ENCODE measurements around the gene PRELID1. TPM values are rescaled to one million over a fixed set of nuclear protein-coding genes. Genes with fewer than 3 reads are reported as not detected.
A peak's percentile ranks its signal among the peaks of the same experiment; 100 is the strongest.

PRELID1 gene
- total RNA-seq, 5 donors from 2014 or later (not counting 1 experiment from before 2014, with no cell fraction given), result 52.0 to 84.9 (median 74.5) TPM

GRCh38 chr5:177314376-177315342, 11.1 kb downstream of the PRELID1 start:
- H3K27me3 Mint-ChIP-seq, result peaks cover 0 to 4% of the 10 kb centered on the region in 2 donors
- CTCF ChIA-PET, result interaction anchor here in 1 of 2 donors (0.6 kb wide), 1 partner anchor 38 kb away, joined by 3 read pairs; no protein-coding TSS in a partner anchor
- DNase-seq, result no peak
- H3K4me1 Mint-ChIP-seq, result peaks cover 17 to 35% (median 33%) of the 10 kb centered on the region in 3 donors
- POLR2A ChIA-PET, result no interaction called here
- WGBS (ENCODE audit: insufficient coverage), result 94% methylated on average over 13 of the region's 18 CpGs
- peaks cover 0 to 14% of the 10 kb centered on the region in 2 experiments for H3K27me3 ChIP-seq (replicated peaks in 1 of 2; ENCODE audit: control insufficient read depth in 2 of 2, extremely low read depth in 1 of 2, insufficient read depth in 2 of 2, low read length in 1 of 2)
- no peak overlapping the region for H3K27ac Mint-ChIP-seq
- peaks cover 14 to 40% of the 10 kb centered on the region in 2 experiments for H3K4me1 ChIP-seq (ENCODE audit: control insufficient read depth in 1 of 2, extremely low read depth in 1 of 2, insufficient read depth in 2 of 2, low read length in 2 of 2)
- no peak overlapping the region for H3K27ac ChIP-seq (ENCODE audit: low read length)
- H3K36me3 ChIP-seq (ENCODE audit: control insufficient read depth in 2 of 2, extremely low read depth in 1 of 2, insufficient read depth in 1 of 2, low read length in 1 of 2), result peaks cover 0 to 4% of the 10 kb centered on the region in 2 donors
- no peak for ATAC-seq (replicated peaks in 1 of 4)
- no peaks in the 10 kb centered on the region for H3K9me3 Mint-ChIP-seq
- H3K36me3 Mint-ChIP-seq, result peaks cover 6% of the 10 kb centered on the region
- no peak overlapping the region for H3K4me3 ChIP-seq (ENCODE audit: control insufficient read depth in 1 of 2, extremely low read depth in 1 of 2, low read length in 1 of 2)
- no peaks in the 10 kb centered on the region for H3K9me3 ChIP-seq
- H3K4me3 Mint-ChIP-seq, result no peak overlapping the region

GRCh38 chr5:177315411-177315810, 11.8 kb downstream of the PRELID1 start:
- Histone ChIP-seq H3K9me3 (no peaks in the 10 kb centered on the region), H3K36me3 (ENCODE audit: control insufficient read depth in 2 of 2, extremely low read depth in 1 of 2, insufficient read depth in 1 of 2, low read length in 1 of 2) (peaks cover 0 to 4% of the 10 kb centered on the region in 2 donors), H3K27me3 (replicated peaks in 1 of 2; ENCODE audit: control insufficient read depth in 2 of 2, extremely low read depth in 1 of 2, insufficient read depth in 2 of 2, low read length in 1 of 2) (peaks cover 0 to 11% of the 10 kb centered on the region in 2 experiments), H3K4me3 (ENCODE audit: control insufficient read depth in 1 of 2, extremely low read depth in 1 of 2, low read length in 1 of 2) (no peak overlapping the region), H3K4me1 (ENCODE audit: control insufficient read depth in 1 of 2, extremely low read depth in 1 of 2, insufficient read depth in 2 of 2, low read length in 2 of 2) (peaks cover 11 to 40% of the 10 kb centered on the region in 2 experiments), H3K27ac (ENCODE audit: low read length) (no peak overlapping the region)
- no peak overlapping the region for H3K27ac Mint-ChIP-seq
- no peak for DNase-seq
- ATAC-seq (replicated peaks in 1 of 4), result no peak
- H3K4me3 Mint-ChIP-seq, result no peak overlapping the region
- peaks cover 0 to 4% of the 10 kb centered on the region in 2 donors for H3K27me3 Mint-ChIP-seq
- ChIA-PET CTCF (interaction anchor here (0.6 to 0.7 kb wide), 5 partner anchors 21 to 130 kb away, joined by 3 to 5 read pairs (median 4); no protein-coding TSS in a partner anchor), POLR2A (no interaction called here)
- WGBS (ENCODE audit: insufficient coverage), result 92% methylated on average over 5 of the region's 7 CpGs
- no peaks in the 10 kb centered on the region for H3K9me3 Mint-ChIP-seq
- H3K4me1 Mint-ChIP-seq, result peaks cover 13 to 37% (median 32%) of the 10 kb centered on the region in 3 donors
- peaks cover 10% of the 10 kb centered on the region for H3K36me3 Mint-ChIP-seq

- WGBS (ENCODE audit: insufficient coverage), result no CpG with 5 or more reads among the region's 3 CpGs
- peaks cover 11 to 34% of the 10 kb centered on the region in 2 experiments for H3K4me1 ChIP-seq (ENCODE audit: control insufficient read depth in 1 of 2, extremely low read depth in 1 of 2, insufficient read depth in 2 of 2, low read length in 2 of 2)
- no peaks in the 10 kb centered on the region for H3K9me3 Mint-ChIP-seq
- H3K4me1 Mint-ChIP-seq, result peaks cover 8 to 33% (median 27%) of the 10 kb centered on the region in 3 donors
- H3K27ac ChIP-seq (ENCODE audit: low read length), result no peak overlapping the region
- DNase-seq (no peak), ATAC-seq (replicated peaks in 1 of 4) (no peak)
- H3K27me3 ChIP-seq (replicated peaks in 1 of 2; ENCODE audit: control insufficient read depth in 2 of 2, extremely low read depth in 1 of 2, insufficient read depth in 2 of 2, low read length in 1 of 2), result peaks cover 0 to 5% of the 10 kb centered on the region in 2 experiments
- H3K27ac Mint-ChIP-seq, result no peak overlapping the region
- POLR2A ChIA-PET, result no interaction called here
- CTCF ChIA-PET, result interaction anchor here (0.6 to 1.1 kb wide), 8 partner anchors 22 to 191 kb away, joined by 3 to 5 read pairs (median 4); no protein-coding TSS in a partner anchor
- no peaks in the 10 kb centered on the region for H3K9me3 ChIP-seq
- peaks cover 11% of the 10 kb centered on the region for H3K36me3 Mint-ChIP-seq
- H3K4me3 Mint-ChIP-seq, result no peak overlapping the region
- H3K4me3 ChIP-seq (ENCODE audit: control insufficient read depth in 1 of 2, extremely low read depth in 1 of 2, low read length in 1 of 2), result no peak overlapping the region
- peaks cover 0 to under 1% of the 10 kb centered on the region in 2 donors for H3K27me3 Mint-ChIP-seq
- peaks cover 0 to 5% of the 10 kb centered on the region in 2 donors for H3K36me3 ChIP-seq (ENCODE audit: control insufficient read depth in 2 of 2, extremely low read depth in 1 of 2, insufficient read depth in 1 of 2, low read length in 1 of 2)
Observed at GRCh38 chr5:177316005-177316404, 12.4 kb downstream of the PRELID1 start.

- 38% methylated on average over 7 of the region's 7 CpGs for WGBS (ENCODE audit: insufficient coverage)
- Mint-ChIP-seq H3K9me3 (no peaks in the 10 kb centered on the region), H3K27ac (no peak overlapping the region)
Observed at GRCh38 chr5:177317959-177318377, 14.4 kb downstream of the PRELID1 start.

GRCh38 chr5:177319913-177320588, 16.5 kb downstream of the PRELID1 start:
- H3K4me3 ChIP-seq (ENCODE audit: control insufficient read depth in 1 of 2, extremely low read depth in 1 of 2, low read length in 1 of 2), result no peak overlapping the region
- WGBS (ENCODE audit: insufficient coverage), result 97% methylated on average over 8 of the region's 14 CpGs
- no peak overlapping the region for H3K27ac Mint-ChIP-seq
- no peaks in the 10 kb centered on the region for H3K27me3 Mint-ChIP-seq
- H3K4me1 ChIP-seq (ENCODE audit: control insufficient read depth in 1 of 2, extremely low read depth in 1 of 2, insufficient read depth in 2 of 2, low read length in 2 of 2), result peaks cover 0 to 13% of the 10 kb centered on the region in 2 experiments
- ATAC-seq (replicated peaks in 1 of 4), result peak in 1 of 4 experiments; percentile 54
- peaks cover 21% of the 10 kb centered on the region for H3K36me3 Mint-ChIP-seq
- no peaks in the 10 kb centered on the region for H3K27me3 ChIP-seq (replicated peaks in 1 of 2; ENCODE audit: control insufficient read depth in 2 of 2, extremely low read depth in 1 of 2, insufficient read depth in 2 of 2, low read length in 1 of 2)
- no peaks in the 10 kb centered on the region for H3K9me3 Mint-ChIP-seq
- no peaks in the 10 kb centered on the region for H3K9me3 ChIP-seq
- no peak overlapping the region for H3K4me3 Mint-ChIP-seq
- POLR2A ChIA-PET, result interaction anchor here (0.5 to 0.6 kb wide), 2 partner anchors 136 to 160 kb away, joined by 3 read pairs; no protein-coding TSS in a partner anchor
- no peak overlapping the region for H3K27ac ChIP-seq (ENCODE audit: low read length)
- DNase-seq, result no peak
- peaks cover 0 to 8% of the 10 kb centered on the region in 2 donors for H3K36me3 ChIP-seq (ENCODE audit: control insufficient read depth in 2 of 2, extremely low read depth in 1 of 2, insufficient read depth in 1 of 2, low read length in 1 of 2)
- peaks cover 5 to 20% (median 18%) of the 10 kb centered on the region in 3 donors for H3K4me1 Mint-ChIP-seq
- CTCF ChIA-PET, result interaction anchor here (0.8 to 1.8 kb wide), 2 partner anchors 10 to 83 kb away, joined by 3 to 6 read pairs; no protein-coding TSS in a partner anchor

More at GRCh38 chr5:177317959-177318377, 14.4 kb downstream of the PRELID1 start:
- DNase-seq (peak in 33 of 35 experiments; percentile 29 to 84 (median 64)), ATAC-seq (replicated peaks in 1 of 4) (peak; percentile 71 to 81 (median 77))
- Histone ChIP-seq H3K27me3 (replicated peaks in 1 of 2; ENCODE audit: control insufficient read depth in 2 of 2, extremely low read depth in 1 of 2, insufficient read depth in 2 of 2, low read length in 1 of 2) (no peaks in the 10 kb centered on the region), H3K27ac (ENCODE audit: low read length) (no peak overlapping the region), H3K4me3 (ENCODE audit: control insufficient read depth in 1 of 2, extremely low read depth in 1 of 2, low read length in 1 of 2) (no peak overlapping the region), H3K9me3 (no peaks in the 10 kb centered on the region), H3K4me1 (ENCODE audit: control insufficient read depth in 1 of 2, extremely low read depth in 1 of 2, insufficient read depth in 2 of 2, low read length in 2 of 2) (peaks cover under 1 to 15% of the 10 kb centered on the region in 2 experiments), H3K36me3 (ENCODE audit: control insufficient read depth in 2 of 2, extremely low read depth in 1 of 2, insufficient read depth in 1 of 2, low read length in 1 of 2) (peaks cover 0 to 6% of the 10 kb centered on the region in 2 donors)
- CTCF ChIA-PET, result interaction anchor here (0.5 to 1.8 kb wide), 13 partner anchors 8 to 181 kb away, joined by 3 to 8 read pairs (median 4); partner anchors contain the start of gene LMAN2 (in 1 of the 2)
- Mint-ChIP-seq H3K4me3 (no peak overlapping the region), H3K4me1 (peaks cover 5 to 24% (median 16%) of the 10 kb centered on the region in 3 donors), H3K36me3 (peaks cover 15% of the 10 kb centered on the region), H3K27me3 (no peaks in the 10 kb centered on the region)
- POLR2A ChIA-PET, result no interaction called here
